H1 (cell line): ENCODE measurements around the gene PTPRG. TPM values are rescaled to one million over a fixed set of nuclear protein-coding genes. Genes with fewer than 3 reads are reported as not detected.

Source experiments
- CTCF ChIA-PET: fragments of 300-600 bp; sonication (Branson Sonifier 250); formaldehyde crosslinking; loops from one replicate; lab custom pipeline; 2021; ENCODE audit not compliant: partially characterized antibody; lab: Charles Lee
- POLR2A ChIA-PET: fragments of 300-600 bp; sonication (Branson Sonifier 250); formaldehyde crosslinking; loops from one replicate; lab custom pipeline; 2021; ENCODE audit warnings: inconsistent platforms; ENCODE audit not compliant: partially characterized antibody; lab: Charles Lee
- DNase-seq, 2 experiments: peaks; one replicate each; pipeline versions ENCODE4 v3.0.0 to v3.0.0-alpha.2; 2010 to 2022; ENCODE audit warnings: low spot score in 2 of 2, low read depth in 1 of 2, mixed read lengths in 1 of 2
- FAIRE-seq: peaks from 2 replicates; lab custom pipeline; 2011; peaks lifted over from hg19 to GRCh38; lab: Jason Lieb, UNC
- H2AFZ ChIP-seq: 2 replicates; pipeline ENCODE4 v1.8.1; 2012; ENCODE audit warnings: low read length, inconsistent platforms
- H2AK5ac ChIP-seq: 2 replicates; pipeline ENCODE4 v1.6.1; 2013; ENCODE audit warnings: low read depth, low read length
- H2BK120ac ChIP-seq: replicated peaks from 2 replicates; pipeline ENCODE3; 2013; ENCODE audit warnings: low read depth, low read length, inconsistent platforms
- H2BK12ac ChIP-seq: 2 replicates; pipeline ENCODE4 v1.6.1; 2013; ENCODE audit warnings: low read depth, low read length
- H2BK15ac ChIP-seq: 2 replicates; pipeline ENCODE4 v1.6.1; 2013; ENCODE audit warnings: low read length
- H2BK20ac ChIP-seq: 2 replicates; pipeline ENCODE4 v1.6.1; 2013; ENCODE audit warnings: low read length
- H2BK5ac ChIP-seq: 2 replicates; pipeline ENCODE4 v1.6.1; 2013; ENCODE audit warnings: low read depth, low read length
- H3K14ac ChIP-seq: 2 replicates; pipeline ENCODE4 v1.6.1; 2013; ENCODE audit warnings: inconsistent platforms; ENCODE audit not compliant: insufficient read length
- H3K18ac ChIP-seq: 2 replicates; pipeline ENCODE4 v1.6.1; 2013; ENCODE audit warnings: low read length; ENCODE audit errors: extremely low read depth
- H3K23ac ChIP-seq: 2 replicates; pipeline ENCODE4 v1.6.1; 2013; ENCODE audit warnings: inconsistent platforms; ENCODE audit not compliant: insufficient read length
- H3K23me2 ChIP-seq: 2 replicates; pipeline ENCODE4 v1.6.1; 2013; ENCODE audit warnings: low read depth, low read length
- H3K27ac ChIP-seq: 2 replicates; pipeline ENCODE4 v1.6.1; 2011; ENCODE audit warnings: low read depth, low read length, inconsistent platforms
- H3K27me3 ChIP-seq, 4 experiments: replicated peaks in 1 of 4; 1 replicate in 1 of 4; 2 replicates in 3 of 4; pipeline versions ENCODE4 v1.6.1 to v1.8.1; 2011 to 2013; ENCODE audit warnings: low read length in 3 of 4, mild to moderate bottlenecking in 3 of 4, inconsistent platforms in 2 of 4, mixed read lengths in 2 of 4, moderate library complexity in 1 of 4; ENCODE audit not compliant: control insufficient read depth in 3 of 4, insufficient read depth in 3 of 4; ENCODE audit errors: extremely low read depth in 1 of 4
- H3K36me3 ChIP-seq, 4 experiments: 2 replicates each; pipeline versions ENCODE4 v1.6.1 to v1.8.1; 2011 to 2013; ENCODE audit warnings: mild to moderate bottlenecking in 4 of 4, low read length in 3 of 4, moderate library complexity in 2 of 4, control low read depth in 1 of 4, inconsistent platforms in 1 of 4; ENCODE audit not compliant: insufficient read depth in 4 of 4, control insufficient read depth in 2 of 4
- H3K4ac ChIP-seq: replicated peaks from 2 replicates; pipeline ENCODE3; 2013; ENCODE audit warnings: low read length, low read depth, mixed read lengths, inconsistent platforms; ENCODE audit not compliant: insufficient read length
- H3K4me1 ChIP-seq, 4 experiments: replicated peaks in 1 of 4; 1 replicate in 1 of 4; 2 replicates in 3 of 4; pipeline versions ENCODE4 v1.6.1 to v1.8.1; 2011 to 2013; ENCODE audit warnings: low read length in 3 of 4, inconsistent platforms in 2 of 4, mixed read lengths in 1 of 4; ENCODE audit not compliant: insufficient read depth in 4 of 4, control insufficient read depth in 3 of 4
- H3K4me2 ChIP-seq, 2 experiments: 2 replicates each; pipeline versions ENCODE4 v1.6.1 to v1.8.1; 2011 to 2013; ENCODE audit warnings: low read depth in 2 of 2, low read length in 2 of 2, control low read depth in 1 of 2, inconsistent platforms in 1 of 2, mild to moderate bottlenecking in 1 of 2; ENCODE audit not compliant: insufficient read depth in 1 of 2
- H3K4me3 ChIP-seq, 4 experiments: fragments of 200-600, 300-600 bp in 1 of 4; sonication (generic), shearing (Covaris generic), sonication (Bioruptor Twin) in 1 of 4; 2 replicates each; pipeline versions ENCODE4 v1.5.1 to v1.8.1; 2011 to 2016; ENCODE audit warnings: low read length in 4 of 4, low read depth in 3 of 4, control low read depth in 2 of 4, inconsistent platforms in 2 of 4, mild to moderate bottlenecking in 2 of 4, mixed read lengths in 1 of 4, moderate library complexity in 1 of 4; ENCODE audit not compliant: insufficient read depth in 2 of 4; ENCODE audit errors: extremely low read depth in 1 of 4
- H3K56ac ChIP-seq: replicated peaks from 2 replicates; pipeline ENCODE3; 2013; ENCODE audit warnings: low read depth, mild to moderate bottlenecking, mixed read lengths, low read length, inconsistent platforms; ENCODE audit not compliant: insufficient read length
- H3K79me1 ChIP-seq: 2 replicates; pipeline ENCODE4 v1.6.1; 2013; ENCODE audit warnings: low read depth, low read length, control low read depth
- H3K79me2 ChIP-seq, 2 experiments: 2 replicates each; pipeline versions ENCODE4 v1.6.1 to v1.8.1; 2012 to 2013; ENCODE audit warnings: low read length in 2 of 2, mild to moderate bottlenecking in 2 of 2, inconsistent platforms in 1 of 2; ENCODE audit not compliant: insufficient read depth in 2 of 2, control insufficient read depth in 1 of 2
- H3K9ac ChIP-seq, 4 experiments: replicated peaks in 1 of 4; 1 replicate in 1 of 4; 2 replicates in 3 of 4; pipeline versions ENCODE4 v1.6.1 to v1.8.1; 2011 to 2013; ENCODE audit warnings: low read depth in 3 of 4, low read length in 3 of 4, control low read depth in 2 of 4, mild to moderate bottlenecking in 2 of 4, moderate library complexity in 2 of 4, inconsistent platforms in 1 of 4; ENCODE audit errors: extremely low read depth in 1 of 4
- H3K9me3 ChIP-seq, 2 experiments: 2 replicates each; pipeline versions ENCODE4 v1.6.1 to v1.8.1; 2012 to 2013; ENCODE audit warnings: mild to moderate bottlenecking in 2 of 2, moderate library complexity in 2 of 2, control low read depth in 1 of 2, inconsistent platforms in 1 of 2, low read depth in 1 of 2, low read length in 1 of 2, mixed read lengths in 1 of 2; ENCODE audit not compliant: insufficient read depth in 2 of 2
- H4K20me1 ChIP-seq, 2 experiments: replicated peaks in 1 of 2; 2 replicates each; pipeline versions ENCODE3 to v1.8.1; 2011 to 2013; ENCODE audit warnings: inconsistent platforms in 2 of 2, low read length in 2 of 2, mild to moderate bottlenecking in 1 of 2; ENCODE audit not compliant: insufficient read depth in 2 of 2, control insufficient read depth in 1 of 2
- H4K5ac ChIP-seq: 2 replicates; pipeline ENCODE4 v1.6.1; 2013; ENCODE audit warnings: low read length, low read depth, mixed read lengths, inconsistent platforms; ENCODE audit not compliant: insufficient read length
- H4K8ac ChIP-seq: 2 replicates; pipeline ENCODE4 v1.8.0; 2013; ENCODE audit warnings: mild to moderate bottlenecking, moderate library complexity, low read length, inconsistent platforms; ENCODE audit not compliant: insufficient read depth; ENCODE audit errors: extremely low read depth
- H4K91ac ChIP-seq: replicated peaks from 2 replicates; pipeline ENCODE3; 2013; ENCODE audit warnings: low read length, mixed read lengths, inconsistent platforms; ENCODE audit not compliant: insufficient read length
- HDAC6 ChIP-seq: IDR thresholded peaks from one replicate; pipeline ENCODE4 v1.7.1; 2012; ENCODE audit warnings: low read depth, mild to moderate bottlenecking, inconsistent platforms, low read length, moderate library complexity
- WGBS, 2 experiments: shearing (Covaris generic) in 1 of 2; methylation state at CpG; one replicate each; pipeline versions ENCODE4 v1.1.6 to v1.1.7; 2013 to 2015; ENCODE audit warnings: low lambda C conversion rate in 2 of 2, mixed read lengths in 2 of 2, inconsistent platforms in 1 of 2, low coverage in 1 of 2, missing lambda C conversion rate in 1 of 2; ENCODE audit not compliant: insufficient replicate concordance in 2 of 2, insufficient coverage in 1 of 2, insufficient read length in 1 of 2; ENCODE audit errors: extremely low coverage in 1 of 2, missing lambda C conversion rate in 1 of 2; 5-methylcytosine and 5-hydroxymethylcytosine counted together
- polyA plus RNA-seq, 7 experiments: library from polyadenylated mRNA; depleted of rRNA in 3 of 7; stranded (reverse) in 5 of 7; unstranded in 2 of 7; fragments of >200 nt in 5 of 7; fragments of 200-250 nt in 2 of 7; gene quantifications; 1 replicate in 5 of 7; 2 replicates in 1 of 7; 4 replicates in 1 of 7; pipeline versions ENCODE4 v1.2.1 to v1.2.3, GENCODE V29; 2011 to 2013; ENCODE audit warnings: missing spikeins in 2 of 7, mixed read lengths in 2 of 7
- total RNA-seq: library from RNA; stranded (reverse); fragmentation: NEBNext Ultra II Directional; extraction: Animal tissue kit (Norgen Biotek cat#: 25700); gene quantifications from 2 replicates; pipeline ENCODE4 v1.2.1, GENCODE V29; 2021
- TF ChIP-seq, protein P1 (sequence below): IDR thresholded peaks from 2 replicates; pipeline ENCODE4 v1.6.1; 2012; ENCODE audit warnings: low read length, inconsistent platforms

Gene PTPRG
- total and polyA plus RNA-seq, 2 of the 8 experiments (the other 6 are each of a cell fraction or from before 2014, with no cell fraction given), result 23.3 to 96.2 TPM

DNA sequence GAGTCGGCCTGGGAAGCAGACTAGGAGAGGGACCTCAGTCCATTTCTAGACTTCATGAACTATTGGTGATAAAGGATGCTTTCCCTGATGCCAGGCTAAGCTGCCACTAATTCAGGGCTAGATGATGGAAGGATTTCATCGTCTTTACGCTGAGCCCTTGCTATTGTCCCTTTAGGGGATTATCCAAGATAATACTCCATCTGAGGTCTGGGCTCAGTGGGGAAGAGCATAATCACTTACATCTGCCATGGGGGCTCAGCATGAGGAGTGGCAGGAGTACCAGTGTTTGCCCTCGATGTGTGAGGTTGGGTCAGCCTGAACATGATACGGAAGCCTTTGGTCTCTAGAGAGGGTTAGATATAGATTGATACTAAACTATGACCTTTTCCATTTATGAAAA, 47.3 kb downstream of the PTPRG start:
- Histone ChIP-seq H2BK5ac (no peak overlapping the region), H4K5ac (no peak overlapping the region), H3K18ac (no peak overlapping the region), H3K36me3 (peaks cover 0 to 11% (median 4%) of the 10 kb centered on the region in 4 experiments; a peak in 4 of 8 replicates), H3K27me3 (no peaks in the 10 kb centered on the region), H3K4ac (no peak overlapping the region), H2BK20ac (no peak overlapping the region), H3K79me1 (peaks cover 24% of the 10 kb centered on the region), H2BK12ac (no peak overlapping the region), H3K79me2 (peaks cover 24 to 98% of the 10 kb centered on the region in 2 experiments), H4K91ac (no peak overlapping the region), H3K23ac (no peak overlapping the region), H2AK5ac (no peak overlapping the region), H3K4me2 (no peak overlapping the region), H3K27ac (no peak overlapping the region), H3K9ac (no peak overlapping the region), H3K4me1 (peaks cover 0 to 14% (median 3%) of the 10 kb centered on the region in 4 experiments; a peak in 4 of 7 replicates), H3K4me3 (no peak overlapping the region), H2BK15ac (no peak overlapping the region), H4K8ac (0 out of 2 replicates have a peak overlapping the region, but pooled peaks have one; percentile 41), H2AFZ (no peak overlapping the region), H4K20me1 (peaks cover 18 to 37% of the 10 kb centered on the region in 2 experiments), H3K9me3 (no peaks in the 10 kb centered on the region), H2BK120ac (no peak overlapping the region), H3K14ac (no peak overlapping the region), H3K56ac (no peak overlapping the region), H3K23me2 (no peaks in the 10 kb centered on the region)
- WGBS, 2 experiments, result 92% methylated on average over 5 of the region's 5 CpGs; no CpG with 5 or more reads in 1 of the 2 experiments
- FAIRE-seq (no peak), DNase-seq (no peak)
- TF ChIP-seq, protein P1, sequence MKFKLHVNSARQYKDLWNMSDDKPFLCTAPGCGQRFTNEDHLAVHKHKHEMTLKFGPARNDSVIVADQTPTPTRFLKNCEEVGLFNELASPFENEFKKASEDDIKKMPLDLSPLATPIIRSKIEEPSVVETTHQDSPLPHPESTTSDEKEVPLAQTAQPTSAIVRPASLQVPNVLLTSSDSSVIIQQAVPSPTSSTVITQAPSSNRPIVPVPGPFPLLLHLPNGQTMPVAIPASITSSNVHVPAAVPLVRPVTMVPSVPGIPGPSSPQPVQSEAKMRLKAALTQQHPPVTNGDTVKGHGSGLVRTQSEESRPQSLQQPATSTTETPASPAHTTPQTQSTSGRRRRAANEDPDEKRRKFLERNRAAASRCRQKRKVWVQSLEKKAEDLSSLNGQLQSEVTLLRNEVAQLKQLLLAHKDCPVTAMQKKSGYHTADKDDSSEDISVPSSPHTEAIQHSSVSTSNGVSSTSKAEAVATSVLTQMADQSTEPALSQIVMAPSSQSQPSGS, result no peak
- no peak for TF ChIP-seq HDAC6
- ChIA-PET POLR2A (interaction anchor here (0.7 to 2.0 kb wide), 5 partner anchors 9 to 100 kb away, joined by 3 to 5 read pairs (median 4); no protein-coding TSS in a partner anchor), CTCF (interaction anchor here (1.6 kb wide), 1 partner anchor 328 kb away, joined by 4 read pairs; no protein-coding TSS in a partner anchor)
